ENCODE measurements around the gene CLP1. TPM values are rescaled to one million over a fixed set of nuclear protein-coding genes. Genes with fewer than 3 reads are reported as not detected.
"Not testable (repeated sequence)": the region's sequence is repeated elsewhere in the genome, so short reads cannot be mapped to it uniquely, and the experiment has no call there.

CLP1 gene
- total and polyA plus RNA-seq, 9 donors = 5.5 to 11.9 (median 10.5) TPM

GRCh38 chr11:57679396-57679795 lies 21.8 kb downstream of the CLP1 start:
- DNase-seq = no peak
- H3K9me3 ChIP-seq = no peaks in the 10 kb centered on the region
- no peak for TF ChIP-seq CTCF (IDR thresholded peaks at IDR 0.05)
- no peak for TF ChIP-seq EP300 (IDR thresholded peaks at IDR 0.05)
- no peak for TF ChIP-seq POLR2A (IDR thresholded peaks at IDR 0.05)
- H3K27ac ChIP-seq = no peak overlapping the region
- no peaks in the 10 kb centered on the region for H3K27me3 ChIP-seq
- H3K4me1 ChIP-seq (ENCODE audit: insufficient read depth) = peaks cover 11% of the 10 kb centered on the region
- 74 to 86% (median 79%) methylated on average over 4 of the region's 4 CpGs for WGBS, 3 donors
- H3K4me3 ChIP-seq = no peak overlapping the region
- intact Hi-C loops (cut with DNase I) = no loop called here
- no peaks in the 10 kb centered on the region for H3K36me3 ChIP-seq

GRCh38 chr11:57680552-57680874 lies 23.0 kb downstream of the CLP1 start:
- no peak for DNase-seq
- no peak overlapping the region for H3K27ac ChIP-seq
- WGBS, 3 donors = 80 to 82% (median 81%) methylated on average over 2 of the region's 2 CpGs
- H3K9me3 ChIP-seq = no peaks in the 10 kb centered on the region
- intact Hi-C loops (cut with DNase I) = no loop called here
- no peaks in the 10 kb centered on the region for H3K27me3 ChIP-seq
- H3K36me3 ChIP-seq = no peaks in the 10 kb centered on the region
- peaks cover 11% of the 10 kb centered on the region for H3K4me1 ChIP-seq (ENCODE audit: insufficient read depth)
- TF ChIP-seq EP300 (IDR thresholded peaks at IDR 0.05) = no peak
- TF ChIP-seq CTCF (IDR thresholded peaks at IDR 0.05) = no peak
- TF ChIP-seq POLR2A (IDR thresholded peaks at IDR 0.05) = no peak
- H3K4me3 ChIP-seq = no peak overlapping the region

GRCh38 chr11:57681168-57681567 lies 23.6 kb downstream of the CLP1 start:
- Histone ChIP-seq H3K27me3 (no peaks in the 10 kb centered on the region), H3K4me1 (ENCODE audit: insufficient read depth) (peaks cover 11% of the 10 kb centered on the region), H3K36me3 (no peaks in the 10 kb centered on the region), H3K9me3 (no peaks in the 10 kb centered on the region), H3K4me3 (no peak overlapping the region), H3K27ac (no peak overlapping the region)
- intact Hi-C loops (cut with DNase I) = no loop called here
- TF ChIP-seq POLR2A (IDR thresholded peaks at IDR 0.05) (no peak), CTCF (IDR thresholded peaks at IDR 0.05) (no peak), EP300 (IDR thresholded peaks at IDR 0.05) (no peak)
- 58 to 77% (median 67%) methylated on average over 1 of the region's 1 CpG for WGBS, 3 donors
- no peak for DNase-seq

- intact Hi-C loops (cut with DNase I); H3K27ac ChIP-seq; H3K36me3 ChIP-seq; H3K4me1 ChIP-seq (ENCODE audit: insufficient read depth); H3K4me3 ChIP-seq; H3K9me3 ChIP-seq; DNase-seq; H3K27me3 ChIP-seq: not testable (repeated sequence)
- WGBS, 3 donors = 96 to 99% (median 98%) methylated on average over 5 of the region's 5 CpGs
Observed at GRCh38 chr11:57690474-57690873, 32.9 kb downstream of the CLP1 start.

GRCh38 chr11:57698843-57699365 lies 41.3 kb downstream of the CLP1 start:
- H3K27me3 ChIP-seq = no peaks in the 10 kb centered on the region
- no peak overlapping the region for H3K4me3 ChIP-seq
- H3K36me3 ChIP-seq = no peaks in the 10 kb centered on the region
- no peak for DNase-seq
- TF ChIP-seq CTCF (IDR thresholded peaks at IDR 0.05) (no peak), POLR2A (IDR thresholded peaks at IDR 0.05) (no peak), EP300 (IDR thresholded peaks at IDR 0.05) (no peak)
- WGBS, 3 donors = 80 to 85% (median 80%) methylated on average over 18 of the region's 18 CpGs
- no peak overlapping the region for H3K27ac ChIP-seq
- peaks cover 3% of the 10 kb centered on the region for H3K4me1 ChIP-seq (ENCODE audit: insufficient read depth)
- H3K9me3 ChIP-seq = no peaks in the 10 kb centered on the region
- intact Hi-C loops (cut with DNase I) = no loop called here
